Measurements from ENCODE around the gene RPL35. TPM values are rescaled to one million over a fixed set of nuclear protein-coding genes. Genes with fewer than 3 reads are reported as not detected.

Gene RPL35
- total RNA-seq, result 1,000 to 10,000 TPM; 1,754 to 1,822 TPM

DNA sequence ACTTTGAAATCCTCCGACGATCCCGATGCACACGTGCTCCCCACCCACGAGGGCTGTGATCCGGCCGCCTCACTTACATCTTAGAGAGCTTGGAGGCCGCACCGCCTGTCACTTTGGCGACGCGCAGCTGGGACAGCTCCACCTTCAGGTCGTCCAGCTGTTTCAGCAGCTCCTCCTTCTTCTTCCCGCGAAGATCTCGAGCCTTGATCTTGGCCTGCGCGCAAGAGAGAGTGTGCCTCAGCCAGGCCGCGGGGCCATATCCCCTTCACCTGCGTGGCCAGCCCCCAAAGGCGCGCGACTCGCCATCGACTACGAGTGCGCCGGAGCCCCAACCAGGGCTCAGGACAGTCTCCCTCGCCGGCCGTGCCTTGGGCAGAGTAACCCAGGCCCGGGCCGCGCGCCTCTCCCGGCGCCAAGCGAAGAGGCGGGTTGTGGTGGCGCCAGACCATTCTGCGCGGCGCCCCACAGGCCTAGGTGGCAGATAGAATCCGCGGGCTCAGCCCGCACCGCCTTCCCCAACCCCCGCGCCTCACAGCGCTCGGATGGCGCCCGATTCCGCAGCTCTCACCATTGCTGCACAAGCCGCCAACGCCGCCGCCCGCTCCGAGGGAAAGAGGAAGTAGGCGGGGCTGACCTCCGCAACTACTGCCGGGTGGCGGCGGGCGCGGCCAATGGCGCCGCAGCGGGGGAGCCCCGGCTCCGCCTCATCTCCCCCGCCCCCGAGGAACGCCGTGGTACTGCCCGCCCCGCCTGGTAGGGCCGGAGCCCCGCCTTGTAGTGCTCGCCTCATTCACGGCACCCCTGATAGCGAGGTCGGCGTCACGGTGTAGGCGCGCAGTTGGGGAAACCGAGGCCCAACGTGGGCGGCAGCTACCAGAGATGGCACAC lies at the start of gene RPL35, which contains the start of gene ARPC5L:
TSS of gene RPL35 (minus strand) at position 616 of the 888 bp plus-strand sequence. CDS start at position 571, 45 bp downstream.
TSS of gene ARPC5L (plus strand) at position 789 of the 888 bp plus-strand sequence. CDS start 7,161 bp downstream, outside the sequence.
- H3K36me3 Mint-ChIP-seq (ENCODE audit: insufficient read depth in 2 of 2), result peaks cover 12 to 24% of the 10 kb centered on the region in 2 donors
- no peaks in the 10 kb centered on the region for H3K27me3 Mint-ChIP-seq (ENCODE audit: low read depth)
- H3K9me3 Mint-ChIP-seq, result no peaks in the 10 kb centered on the region
- H3K4me1 Mint-ChIP-seq (ENCODE audit: low read depth), result peaks cover 42% of the 10 kb centered on the region
- H3K27ac Mint-ChIP-seq, result peak within 1 kb of the TSS; percentile 87
- peak; percentile 96 for ATAC-seq (replicated peaks in 1 of 2)
- DNase-seq, result peak; percentile 98
- H3K4me3 Mint-ChIP-seq, result peak within 1 kb of the TSS; percentile 92 to 94

DNA sequence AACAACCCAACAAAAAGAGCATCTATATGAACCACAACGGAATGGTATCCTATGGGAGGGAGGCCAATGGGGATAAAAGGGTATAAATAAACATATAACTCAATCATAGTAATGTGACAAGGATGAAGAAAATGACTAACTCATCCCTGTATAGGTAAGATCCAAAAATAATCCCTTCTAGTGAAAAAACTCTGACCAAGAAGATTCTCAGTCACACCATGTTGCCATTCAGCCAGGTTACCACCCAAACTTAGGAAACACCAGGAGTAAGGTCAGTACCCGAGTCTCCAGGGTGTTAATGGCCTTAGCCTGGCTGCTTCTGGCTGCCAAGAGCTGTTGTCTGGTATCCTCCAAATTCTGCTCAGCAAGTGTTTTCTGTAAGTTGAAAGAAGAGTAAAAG lies 46.3 kb upstream of the RPL35 start:
- ATAC-seq (replicated peaks in 1 of 2), result no peak
- no peaks in the 10 kb centered on the region for H3K9me3 Mint-ChIP-seq

DNA sequence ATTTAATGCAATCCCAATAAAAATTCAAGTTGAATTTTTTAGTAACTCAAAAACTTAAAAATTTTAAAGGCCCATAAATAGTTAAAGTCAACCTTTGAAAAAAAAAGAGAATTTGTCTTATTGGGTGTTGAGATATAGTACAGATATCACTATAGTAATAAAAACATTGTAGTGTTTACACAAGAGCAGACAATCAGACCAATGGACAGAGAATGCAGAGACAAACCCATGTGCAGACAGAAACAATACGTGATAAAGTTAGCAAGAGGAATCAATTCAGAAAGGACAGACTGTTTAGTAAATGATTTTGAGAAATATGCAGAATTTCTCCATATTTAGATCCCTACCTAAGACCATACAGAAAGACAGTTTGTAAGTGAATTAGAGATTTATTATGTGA lies 45.2 kb upstream of the RPL35 start:
- peaks cover 9 to 21% of the 10 kb centered on the region in 2 donors for H3K36me3 Mint-ChIP-seq (ENCODE audit: insufficient read depth in 2 of 2)
- no peak for DNase-seq
- no peak for ATAC-seq (replicated peaks in 1 of 2)
- H3K27me3 Mint-ChIP-seq (ENCODE audit: low read depth), result no peaks in the 10 kb centered on the region
- H3K27ac Mint-ChIP-seq, result peak overlapping the region; percentile 14
- H3K9me3 Mint-ChIP-seq, result no peaks in the 10 kb centered on the region
- H3K4me3 Mint-ChIP-seq, result no peak overlapping the region
- no peaks in the 10 kb centered on the region for H3K4me1 Mint-ChIP-seq (ENCODE audit: low read depth)

More for the DNA sequence above, 46.3 kb upstream of the RPL35 start:
- no peak for DNase-seq
- Mint-ChIP-seq H3K27me3 (ENCODE audit: low read depth) (no peaks in the 10 kb centered on the region), H3K4me3 (no peak overlapping the region), H3K36me3 (ENCODE audit: insufficient read depth in 2 of 2) (peaks cover 6 to 19% of the 10 kb centered on the region in 2 donors), H3K27ac (no peak overlapping the region), H3K4me1 (ENCODE audit: low read depth) (no peaks in the 10 kb centered on the region)

DNA sequence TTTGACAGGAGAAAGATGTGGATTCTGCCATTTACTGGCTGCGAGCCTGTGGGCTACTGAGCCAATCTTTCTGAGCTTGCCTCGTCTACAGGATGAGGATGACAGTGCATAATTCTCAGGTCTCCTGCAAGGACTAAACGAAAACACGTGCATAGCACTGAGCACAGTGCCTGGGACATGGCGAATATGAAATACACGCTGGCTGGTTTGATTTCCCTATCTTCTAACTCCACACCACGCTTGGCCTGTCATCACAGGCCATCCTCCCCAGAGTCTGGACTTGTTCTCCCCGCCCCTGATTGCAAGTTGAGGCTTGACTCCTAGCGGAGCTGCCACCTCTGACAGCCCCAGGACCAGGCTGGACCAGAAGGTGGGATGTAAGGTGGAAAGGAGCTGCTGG lies 38.1 kb upstream of the RPL35 start:
- H3K36me3 Mint-ChIP-seq (ENCODE audit: insufficient read depth in 2 of 2), result peaks cover 7 to 20% of the 10 kb centered on the region in 2 donors
- no peak overlapping the region for H3K27ac Mint-ChIP-seq
- H3K4me1 Mint-ChIP-seq (ENCODE audit: low read depth), result peaks cover 3% of the 10 kb centered on the region
- no peaks in the 10 kb centered on the region for H3K9me3 Mint-ChIP-seq
- no peak overlapping the region for H3K4me3 Mint-ChIP-seq
- H3K27me3 Mint-ChIP-seq (ENCODE audit: low read depth), result no peaks in the 10 kb centered on the region
- DNase-seq, result no peak
- ATAC-seq (replicated peaks in 1 of 2), result no peak

DNA sequence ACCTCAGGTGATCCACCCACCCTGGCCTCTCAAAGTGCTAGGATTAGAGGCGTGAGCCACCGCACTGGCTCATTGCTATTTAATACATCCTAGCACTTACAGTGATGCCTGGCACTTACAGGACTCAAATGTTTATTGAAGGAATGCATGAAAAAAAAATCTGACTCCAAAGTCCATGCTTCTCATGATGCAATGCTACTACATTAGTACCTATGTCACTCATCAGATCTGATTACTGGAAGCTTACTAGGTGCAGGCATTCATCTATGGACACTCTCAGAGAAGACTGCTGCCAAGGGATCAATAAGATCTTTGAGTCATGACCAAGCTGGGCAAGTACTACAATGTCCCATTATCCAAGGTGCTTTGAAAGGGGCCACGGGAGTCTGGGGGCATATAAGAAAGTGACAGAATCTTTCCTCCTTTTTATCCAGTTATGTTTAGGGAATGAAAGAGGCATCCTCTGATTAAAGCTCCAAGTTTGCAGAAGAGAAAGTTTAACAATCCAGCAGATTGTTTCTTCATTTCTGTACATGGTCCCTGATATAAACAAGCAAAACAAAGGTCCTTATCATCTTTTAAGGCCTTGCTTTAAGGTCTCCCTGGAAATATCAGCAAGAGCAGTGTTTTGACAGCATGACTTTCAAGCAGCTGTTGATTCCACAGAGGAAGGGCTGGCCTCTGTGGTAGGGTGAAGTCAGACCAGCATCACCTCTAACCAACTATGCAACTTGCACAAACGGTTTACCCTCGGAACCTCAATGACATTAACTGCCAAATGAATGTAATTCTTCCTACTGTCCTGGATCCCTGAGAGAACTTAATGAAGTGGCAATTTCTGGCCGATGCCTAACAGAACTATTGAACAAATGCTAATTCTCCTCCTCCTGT lies 36.1 kb upstream of the RPL35 start:
- H3K27me3 Mint-ChIP-seq (ENCODE audit: low read depth), result no peaks in the 10 kb centered on the region
- no peak for ATAC-seq (replicated peaks in 1 of 2)
- DNase-seq, result no peak
- H3K4me3 Mint-ChIP-seq, result no peak overlapping the region
- peaks cover 7 to 24% of the 10 kb centered on the region in 2 donors for H3K36me3 Mint-ChIP-seq (ENCODE audit: insufficient read depth in 2 of 2)
- H3K9me3 Mint-ChIP-seq, result no peaks in the 10 kb centered on the region
- no peak overlapping the region for H3K27ac Mint-ChIP-seq
- H3K4me1 Mint-ChIP-seq (ENCODE audit: low read depth), result peaks cover 6% of the 10 kb centered on the region

DNA sequence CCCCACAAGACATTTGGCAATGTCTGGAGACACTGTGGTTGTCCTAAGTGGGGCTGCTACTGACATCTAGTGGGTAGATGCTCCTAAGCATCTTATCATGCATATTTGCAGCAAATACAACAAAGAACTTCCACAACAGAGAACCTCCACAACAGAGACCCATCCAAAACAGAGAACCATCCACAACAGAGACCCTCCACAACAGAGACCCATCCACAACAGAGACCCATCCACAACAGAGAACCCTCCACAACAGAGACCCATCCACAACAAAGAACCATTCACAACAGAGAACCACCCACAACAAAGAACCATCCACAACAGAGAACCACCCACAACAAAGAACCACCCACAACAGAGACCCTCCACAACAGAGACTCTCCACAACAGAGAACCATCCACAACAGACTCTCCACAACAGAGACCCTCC lies 33.0 kb upstream of the RPL35 start:
- no peaks in the 10 kb centered on the region for H3K27me3 Mint-ChIP-seq (ENCODE audit: low read depth)
- peaks cover 6% of the 10 kb centered on the region for H3K4me1 Mint-ChIP-seq (ENCODE audit: low read depth)
- H3K9me3 Mint-ChIP-seq, result no peaks in the 10 kb centered on the region
- peak; percentile 44 to 48 for DNase-seq
- no peak overlapping the region for H3K4me3 Mint-ChIP-seq
- H3K36me3 Mint-ChIP-seq (ENCODE audit: insufficient read depth in 2 of 2), result peaks cover 7 to 27% of the 10 kb centered on the region in 2 donors
- H3K27ac Mint-ChIP-seq, result peak overlapping the region; percentile 5
- ATAC-seq (replicated peaks in 1 of 2), result peak; percentile 66 to 75

DNA sequence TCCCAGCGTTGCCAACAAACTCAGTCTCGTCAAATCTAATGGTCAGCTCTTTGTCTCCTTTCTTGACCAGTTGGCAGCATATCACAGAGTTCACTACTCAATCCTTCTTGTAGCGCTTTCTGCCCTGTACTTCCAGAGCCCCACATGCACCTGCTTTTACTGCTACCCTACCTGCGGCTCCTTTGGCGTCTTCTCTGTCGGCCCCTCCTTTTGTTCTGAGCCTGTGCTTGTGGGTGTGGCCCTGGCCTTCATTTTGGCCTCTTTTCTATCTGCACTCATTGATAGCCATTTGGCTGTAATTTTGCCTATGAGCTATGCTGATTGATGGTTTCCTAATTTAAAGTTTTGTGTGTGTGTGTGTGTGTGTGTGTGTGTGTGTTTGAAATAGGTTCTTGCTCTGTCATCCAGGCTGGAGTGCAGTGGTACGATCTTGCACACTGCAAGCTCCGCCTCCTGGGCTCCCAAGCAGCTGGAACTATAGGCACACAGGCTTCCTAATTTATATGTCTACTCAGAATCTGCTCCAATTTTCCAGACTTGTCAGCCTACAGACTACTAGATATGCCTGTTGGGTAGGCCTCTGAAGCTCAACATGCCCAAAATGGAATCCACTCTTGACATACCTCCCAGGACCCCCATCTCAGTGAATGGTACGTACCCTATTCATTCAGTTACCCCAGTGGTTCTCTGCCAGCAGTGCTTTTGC lies 32.4 kb upstream of the RPL35 start:
- Mint-ChIP-seq H3K27ac (no peak overlapping the region), H3K4me3 (no peak overlapping the region), H3K36me3 (ENCODE audit: insufficient read depth in 2 of 2) (peaks cover 7 to 31% of the 10 kb centered on the region in 2 donors), H3K9me3 (no peaks in the 10 kb centered on the region), H3K4me1 (ENCODE audit: low read depth) (peaks cover 6% of the 10 kb centered on the region), H3K27me3 (ENCODE audit: low read depth) (no peaks in the 10 kb centered on the region)
- no peak for DNase-seq
- no peak for ATAC-seq (replicated peaks in 1 of 2)

DNA sequence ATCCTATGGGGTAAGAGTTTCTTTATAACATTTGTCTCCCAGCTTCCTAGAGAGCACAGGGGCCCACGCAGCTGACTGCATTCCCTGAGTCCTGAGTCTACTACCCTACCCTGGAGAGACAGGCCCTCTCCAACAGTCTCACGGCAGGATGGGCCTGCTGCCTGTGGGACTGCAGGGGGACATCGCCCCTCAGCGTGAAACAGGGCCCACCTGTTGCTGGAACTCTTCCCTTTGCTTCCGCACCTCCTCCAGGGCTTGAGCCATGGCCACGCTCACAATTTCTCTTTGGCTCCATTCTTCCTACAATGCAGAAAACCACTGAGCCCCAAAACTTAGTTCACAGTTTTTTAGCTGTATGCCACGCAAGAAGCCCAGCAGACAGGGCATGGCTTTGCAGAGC lies 28.4 kb upstream of the RPL35 start:
- no peaks in the 10 kb centered on the region for H3K27me3 Mint-ChIP-seq (ENCODE audit: low read depth)
- H3K27ac Mint-ChIP-seq, result no peak overlapping the region
- ATAC-seq (replicated peaks in 1 of 2) (no peak), DNase-seq (no peak)
- no peaks in the 10 kb centered on the region for H3K9me3 Mint-ChIP-seq
- peaks cover 8 to 32% of the 10 kb centered on the region in 2 donors for H3K36me3 Mint-ChIP-seq (ENCODE audit: insufficient read depth in 2 of 2)
- peaks cover 6% of the 10 kb centered on the region for H3K4me1 Mint-ChIP-seq (ENCODE audit: low read depth)
- H3K4me3 Mint-ChIP-seq, result no peak overlapping the region

DNA sequence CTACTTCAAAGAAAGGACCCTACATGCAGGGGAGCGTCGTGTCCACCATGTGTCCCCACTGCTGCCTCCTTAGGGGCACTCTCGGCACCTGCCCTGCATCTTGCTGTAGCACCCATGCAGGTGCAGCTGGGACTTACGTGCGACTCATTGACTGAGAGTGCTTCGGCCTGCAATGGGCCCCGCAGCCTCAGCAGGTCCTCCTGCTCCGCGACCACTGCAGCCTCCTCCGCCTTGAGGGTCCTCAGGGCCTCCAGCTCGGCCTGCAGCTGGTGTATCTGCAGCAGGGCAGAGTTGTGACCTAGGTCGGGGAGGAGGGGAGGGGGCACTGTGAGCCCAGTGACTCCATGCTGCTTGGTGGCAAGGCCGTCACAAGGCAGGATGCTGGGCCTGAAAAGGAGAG lies 27.2 kb upstream of the RPL35 start:
- H3K9me3 Mint-ChIP-seq, result no peaks in the 10 kb centered on the region
- H3K4me1 Mint-ChIP-seq (ENCODE audit: low read depth), result no peaks in the 10 kb centered on the region
- no peaks in the 10 kb centered on the region for H3K27me3 Mint-ChIP-seq (ENCODE audit: low read depth)
- H3K4me3 Mint-ChIP-seq, result no peak overlapping the region
- ATAC-seq (replicated peaks in 1 of 2) (no peak), DNase-seq (no peak)
- no peak overlapping the region for H3K27ac Mint-ChIP-seq
- peaks cover 5 to 33% of the 10 kb centered on the region in 2 donors for H3K36me3 Mint-ChIP-seq (ENCODE audit: insufficient read depth in 2 of 2)

DNA sequence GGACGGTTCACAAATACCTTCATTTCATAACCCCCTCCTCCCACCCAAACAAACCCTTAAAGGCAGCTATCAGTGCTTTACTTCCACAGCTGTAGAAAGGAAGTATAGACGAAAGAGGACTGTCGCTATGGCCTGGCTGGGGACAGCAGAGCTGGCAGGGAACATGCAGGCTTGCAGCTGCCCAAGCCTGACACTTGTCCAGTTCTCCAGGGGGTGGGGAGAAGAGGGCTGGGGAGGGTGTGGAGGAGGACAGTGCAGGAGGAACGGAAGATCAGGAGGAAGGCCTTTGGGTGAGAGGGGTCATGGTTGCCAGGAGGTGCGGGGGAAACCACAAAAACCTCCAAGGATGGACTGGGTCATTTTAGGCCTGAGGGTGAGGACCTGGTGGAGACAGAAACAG lies 26.1 kb upstream of the RPL35 start:
- peaks cover 4 to 29% of the 10 kb centered on the region in 2 donors for H3K36me3 Mint-ChIP-seq (ENCODE audit: insufficient read depth in 2 of 2)
- no peaks in the 10 kb centered on the region for H3K9me3 Mint-ChIP-seq
- no peaks in the 10 kb centered on the region for H3K4me1 Mint-ChIP-seq (ENCODE audit: low read depth)
- DNase-seq, result no peak
- H3K27me3 Mint-ChIP-seq (ENCODE audit: low read depth), result no peaks in the 10 kb centered on the region
- no peak overlapping the region for H3K4me3 Mint-ChIP-seq
- no peak for ATAC-seq (replicated peaks in 1 of 2)
- no peak overlapping the region for H3K27ac Mint-ChIP-seq

DNA sequence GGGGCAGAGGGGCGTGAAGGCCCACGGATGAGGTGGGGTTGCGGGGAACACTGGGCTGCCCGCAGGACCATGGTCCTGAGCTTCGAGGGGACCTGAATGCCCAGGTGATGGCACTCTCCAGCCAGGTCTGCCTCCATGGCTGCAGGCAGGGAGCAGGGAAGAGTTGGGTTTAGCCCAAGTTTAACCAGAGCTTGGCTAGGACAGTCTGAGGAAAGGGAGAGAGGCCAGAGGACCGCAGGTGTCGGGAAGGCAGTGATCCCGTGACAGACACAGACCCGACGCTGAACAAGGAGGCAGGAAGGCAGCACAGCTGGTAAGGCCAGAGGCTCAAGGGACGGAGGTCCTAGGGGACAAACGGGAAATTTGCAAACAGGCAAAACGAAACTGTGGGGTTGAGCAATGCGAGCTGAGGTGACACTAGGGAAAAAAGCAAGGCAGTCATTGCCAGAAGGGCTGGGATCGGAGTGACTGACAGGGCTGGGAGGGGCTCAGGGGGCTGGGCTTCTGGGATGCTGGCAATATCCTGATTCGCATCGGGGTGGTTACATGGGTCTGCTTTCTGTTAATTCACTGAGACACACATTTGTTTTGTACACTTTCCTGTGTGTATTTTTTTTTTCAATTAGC lies 25.2 kb upstream of the RPL35 start:
- ATAC-seq (replicated peaks in 1 of 2) (no peak), DNase-seq (no peak)
- Mint-ChIP-seq H3K27me3 (ENCODE audit: low read depth) (no peaks in the 10 kb centered on the region), H3K4me3 (no peak overlapping the region), H3K4me1 (ENCODE audit: low read depth) (no peaks in the 10 kb centered on the region), H3K36me3 (ENCODE audit: insufficient read depth in 2 of 2) (peaks cover 3 to 29% of the 10 kb centered on the region in 2 donors), H3K9me3 (no peaks in the 10 kb centered on the region), H3K27ac (no peak overlapping the region)

DNA sequence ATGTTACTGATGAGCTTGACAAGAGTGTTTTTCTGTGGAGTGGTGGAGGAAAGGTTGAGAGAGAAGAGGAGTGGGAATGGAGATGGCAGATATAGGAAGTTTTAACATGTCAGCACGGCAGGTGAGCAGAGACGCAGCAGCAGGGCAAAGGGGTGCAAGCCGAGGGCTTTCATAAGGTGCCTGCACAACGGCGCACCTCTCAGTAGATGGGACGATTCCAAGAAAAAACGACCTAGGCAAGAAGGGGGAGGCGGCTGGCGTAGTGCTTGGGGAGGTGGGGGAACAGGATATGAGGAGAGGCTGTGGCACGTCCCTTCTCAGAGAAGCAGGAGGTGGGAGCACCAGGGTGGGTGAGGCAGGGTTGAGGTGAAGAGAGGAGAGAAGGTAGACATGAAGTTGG lies 24.7 kb upstream of the RPL35 start:
- peaks cover 3 to 29% of the 10 kb centered on the region in 2 donors for H3K36me3 Mint-ChIP-seq (ENCODE audit: insufficient read depth in 2 of 2)

More for the DNA sequence above, 24.7 kb upstream of the RPL35 start:
- DNase-seq (no peak), ATAC-seq (replicated peaks in 1 of 2) (no peak)
- no peak overlapping the region for H3K4me3 Mint-ChIP-seq
- H3K9me3 Mint-ChIP-seq, result no peaks in the 10 kb centered on the region
- no peaks in the 10 kb centered on the region for H3K4me1 Mint-ChIP-seq (ENCODE audit: low read depth)
- H3K27ac Mint-ChIP-seq, result no peak overlapping the region
- no peaks in the 10 kb centered on the region for H3K27me3 Mint-ChIP-seq (ENCODE audit: low read depth)

Measured in activated T-cell treated with anti-CD3 and anti-CD28 coated beads, Interleukin-2, amount 50 U/mL, for 72 hours (primary cell).